GM12892 (cell line): ENCODE results near the gene TLE1.

Experiments used
- POLR2A ChIP-seq: IDR thresholded peaks from 2 replicates; pipeline ENCODE4 v1.6.1; 2011; ENCODE audit warnings: low read depth, low read length, control low read depth
- POLR2AphosphoS5 ChIP-seq: IDR thresholded peaks from 2 replicates; pipeline ENCODE4 v1.6.1; 2011; ENCODE audit warnings: low read depth, low read length, control low read depth
- TAF1 ChIP-seq: IDR thresholded peaks from 2 replicates; pipeline ENCODE4 v1.6.1; 2011; ENCODE audit warnings: low read depth, mild to moderate bottlenecking, control low read depth, low read length, borderline replicate concordance

- TF ChIP-seq POLR2A = no peak
- no peak for TF ChIP-seq POLR2AphosphoS5
- no peak for TF ChIP-seq TAF1
Measured at GRCh38 chr9:81729135-81729534, 39.8 kb upstream of the TLE1 start.
